ENCODE measurements around the gene RTN4IP1. TPM values are rescaled to one million over a fixed set of nuclear protein-coding genes. Genes with fewer than 3 reads are reported as not detected.

RTN4IP1 gene
- total RNA-seq, 1 experiment from 2014 or later: 11.2 TPM

GRCh38 chr6:106555767-106556166 is 73.5 kb downstream of the RTN4IP1 start:
- no peaks in the 10 kb centered on the region for H3K4me1 ChIP-seq
- Mint-ChIP-seq H3K27ac (ENCODE audit: unreplicated experiment) (no peak overlapping the region), H3K36me3 (ENCODE audit: insufficient read depth, unreplicated experiment) (no peaks in the 10 kb centered on the region), H3K27me3 (ENCODE audit: insufficient read depth, unreplicated experiment) (no peaks in the 10 kb centered on the region), H3K4me1 (ENCODE audit: low read depth, unreplicated experiment) (no peaks in the 10 kb centered on the region), H3K4me3 (ENCODE audit: unreplicated experiment) (no peak overlapping the region), H3K9me3 (ENCODE audit: unreplicated experiment) (no peaks in the 10 kb centered on the region)
- CTCF ChIA-PET: no interaction called here
- intact Hi-C loops (cut with micrococcal nuclease; ENCODE audit: unreplicated experiment): loop anchor here (2.0 kb wide), 2 partner anchors 43 to 109 kb away; no protein-coding TSS in a partner anchor
- no peaks in the 10 kb centered on the region for H3K9me3 ChIP-seq
- H3K4me3 ChIP-seq (ENCODE audit: low read depth, low read length): no peak overlapping the region
- H3K36me3 ChIP-seq (ENCODE audit: control insufficient read depth, insufficient read depth, low read length): no peaks in the 10 kb centered on the region; the same call in 1 of the 2 replicates
- no peaks in the 10 kb centered on the region for H3K27me3 ChIP-seq (replicated peaks; ENCODE audit: control insufficient read depth, insufficient read depth, low read length)
- no peak for DNase-seq
- no TSS peak for BruUV-seq (replicated peaks)
- POLR2A ChIA-PET: no interaction called here
- TF ChIP-seq, protein P1, sequence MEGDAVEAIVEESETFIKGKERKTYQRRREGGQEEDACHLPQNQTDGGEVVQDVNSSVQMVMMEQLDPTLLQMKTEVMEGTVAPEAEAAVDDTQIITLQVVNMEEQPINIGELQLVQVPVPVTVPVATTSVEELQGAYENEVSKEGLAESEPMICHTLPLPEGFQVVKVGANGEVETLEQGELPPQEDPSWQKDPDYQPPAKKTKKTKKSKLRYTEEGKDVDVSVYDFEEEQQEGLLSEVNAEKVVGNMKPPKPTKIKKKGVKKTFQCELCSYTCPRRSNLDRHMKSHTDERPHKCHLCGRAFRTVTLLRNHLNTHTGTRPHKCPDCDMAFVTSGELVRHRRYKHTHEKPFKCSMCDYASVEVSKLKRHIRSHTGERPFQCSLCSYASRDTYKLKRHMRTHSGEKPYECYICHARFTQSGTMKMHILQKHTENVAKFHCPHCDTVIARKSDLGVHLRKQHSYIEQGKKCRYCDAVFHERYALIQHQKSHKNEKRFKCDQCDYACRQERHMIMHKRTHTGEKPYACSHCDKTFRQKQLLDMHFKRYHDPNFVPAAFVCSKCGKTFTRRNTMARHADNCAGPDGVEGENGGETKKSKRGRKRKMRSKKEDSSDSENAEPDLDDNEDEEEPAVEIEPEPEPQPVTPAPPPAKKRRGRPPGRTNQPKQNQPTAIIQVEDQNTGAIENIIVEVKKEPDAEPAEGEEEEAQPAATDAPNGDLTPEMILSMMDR (IDR thresholded peaks at IDR 0.05; ENCODE audit: insufficient read depth in 1 of 2, low read depth in 1 of 2, low read length in 1 of 2, severe bottlenecking in 1 of 2, unreplicated experiment in 1 of 2): no peak

GRCh38 chr6:106553440-106553839 is 75.9 kb downstream of the RTN4IP1 start:
- H3K27ac Mint-ChIP-seq (ENCODE audit: unreplicated experiment): no peak overlapping the region
- DNase-seq: no peak
- BruUV-seq (replicated peaks): no TSS peak
- CTCF ChIA-PET: interaction anchor here (0.6 kb wide), 1 partner anchor 114 kb away, joined by 3 read pairs; no protein-coding TSS in a partner anchor
- H3K4me3 Mint-ChIP-seq (ENCODE audit: unreplicated experiment): no peak overlapping the region
- POLR2A ChIA-PET: no interaction called here
- Histone ChIP-seq H3K9me3 (no peaks in the 10 kb centered on the region), H3K4me3 (ENCODE audit: low read depth, low read length) (no peak overlapping the region), H3K27me3 (replicated peaks; ENCODE audit: control insufficient read depth, insufficient read depth, low read length) (no peaks in the 10 kb centered on the region), H3K36me3 (ENCODE audit: control insufficient read depth, insufficient read depth, low read length) (no peaks in the 10 kb centered on the region; the same call in 1 of the 2 replicates), H3K4me1 (peaks cover 1% of the 10 kb centered on the region; the same call in 1 of the 2 replicates)
- H3K27me3 Mint-ChIP-seq (ENCODE audit: insufficient read depth, unreplicated experiment): no peaks in the 10 kb centered on the region
- no peaks in the 10 kb centered on the region for H3K9me3 Mint-ChIP-seq (ENCODE audit: unreplicated experiment)
- peaks cover under 1% of the 10 kb centered on the region for H3K4me1 Mint-ChIP-seq (ENCODE audit: low read depth, unreplicated experiment)
- TF ChIP-seq, protein P1 (IDR thresholded peaks at IDR 0.05; ENCODE audit: insufficient read depth in 1 of 2, low read depth in 1 of 2, low read length in 1 of 2, severe bottlenecking in 1 of 2, unreplicated experiment in 1 of 2): no peak
- H3K36me3 Mint-ChIP-seq (ENCODE audit: insufficient read depth, unreplicated experiment): no peaks in the 10 kb centered on the region
- intact Hi-C loops (cut with micrococcal nuclease; ENCODE audit: unreplicated experiment): no loop called here

GRCh38 chr6:106551155-106551554 is 78.1 kb downstream of the RTN4IP1 start:
- no peaks in the 10 kb centered on the region for H3K36me3 Mint-ChIP-seq (ENCODE audit: insufficient read depth, unreplicated experiment)
- H3K27ac Mint-ChIP-seq (ENCODE audit: unreplicated experiment): no peak overlapping the region
- Histone ChIP-seq H3K36me3 (ENCODE audit: control insufficient read depth, insufficient read depth, low read length) (no peaks in the 10 kb centered on the region; the same call in 1 of the 2 replicates), H3K4me1 (peaks cover 22% of the 10 kb centered on the region), H3K9me3 (no peaks in the 10 kb centered on the region), H3K4me3 (ENCODE audit: low read depth, low read length) (no peak overlapping the region), H3K27me3 (replicated peaks; ENCODE audit: control insufficient read depth, insufficient read depth, low read length) (no peaks in the 10 kb centered on the region)
- DNase-seq: no peak
- intact Hi-C loops (cut with micrococcal nuclease; ENCODE audit: unreplicated experiment): no loop called here
- H3K27me3 Mint-ChIP-seq (ENCODE audit: insufficient read depth, unreplicated experiment): no peaks in the 10 kb centered on the region
- H3K4me3 Mint-ChIP-seq (ENCODE audit: unreplicated experiment): no peak overlapping the region
- TF ChIP-seq, protein P1 (IDR thresholded peaks at IDR 0.05; ENCODE audit: insufficient read depth in 1 of 2, low read depth in 1 of 2, low read length in 1 of 2, severe bottlenecking in 1 of 2, unreplicated experiment in 1 of 2): no peak
- H3K4me1 Mint-ChIP-seq (ENCODE audit: low read depth, unreplicated experiment): peaks cover 22% of the 10 kb centered on the region
- H3K9me3 Mint-ChIP-seq (ENCODE audit: unreplicated experiment): no peaks in the 10 kb centered on the region
- ChIA-PET POLR2A (no interaction called here), CTCF (no interaction called here)
- no TSS peak for BruUV-seq (replicated peaks)
